HG03196 (cell line): ENCODE results near the gene SOCS6.
"Not testable (repeated sequence)": the region's sequence is repeated elsewhere in the genome, so short reads cannot be mapped to it uniquely, and the experiment has no call there.

ENCODE experiments used
- ATAC-seq: cut with Tn5 transposase; IDR thresholded peaks from one replicate; pipeline ENCODE4 v1.9.1; 2021; ENCODE audit not compliant: unreplicated experiment

Gene SOCS6

DNA sequence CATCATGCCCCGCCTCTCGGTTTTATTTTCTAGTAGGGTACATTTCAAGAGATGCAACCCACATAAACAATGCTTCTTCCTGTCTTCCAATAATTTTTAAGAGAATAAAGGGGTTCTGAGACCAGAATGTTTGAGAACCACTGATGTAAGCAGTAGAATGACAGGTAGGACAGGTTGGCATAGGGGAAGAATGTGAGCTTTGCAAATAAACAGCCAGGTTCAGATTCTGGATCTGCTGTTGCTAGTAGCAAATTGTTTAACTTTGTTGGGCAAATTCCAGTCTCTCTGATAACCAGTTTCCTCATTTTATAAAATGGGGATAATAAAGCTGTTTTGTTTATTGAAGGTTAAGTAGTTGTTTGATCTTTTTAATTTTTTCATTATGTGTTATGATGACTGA lies 32.8 kb downstream of the SOCS6 start:
- no peak for ATAC-seq

DNA sequence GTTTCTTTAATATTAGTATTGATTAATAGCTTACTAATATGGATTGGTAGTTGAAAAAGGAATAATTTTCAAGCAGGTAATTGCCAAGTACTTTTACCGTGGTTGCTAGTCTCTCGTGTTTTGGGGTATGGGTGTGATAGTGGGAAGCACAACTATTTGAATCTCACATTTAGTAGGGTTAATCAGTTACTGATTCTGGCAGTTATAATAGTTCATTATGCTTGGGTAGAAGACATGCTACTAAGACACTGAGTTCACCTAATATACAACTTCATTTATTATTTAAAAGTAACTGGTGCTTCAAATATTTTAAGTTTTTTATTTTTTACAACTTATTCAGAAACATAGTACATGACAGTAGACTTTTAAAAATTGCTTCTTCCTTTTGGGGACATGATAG lies 33.5 kb downstream of the SOCS6 start:
- no peak for ATAC-seq

DNA sequence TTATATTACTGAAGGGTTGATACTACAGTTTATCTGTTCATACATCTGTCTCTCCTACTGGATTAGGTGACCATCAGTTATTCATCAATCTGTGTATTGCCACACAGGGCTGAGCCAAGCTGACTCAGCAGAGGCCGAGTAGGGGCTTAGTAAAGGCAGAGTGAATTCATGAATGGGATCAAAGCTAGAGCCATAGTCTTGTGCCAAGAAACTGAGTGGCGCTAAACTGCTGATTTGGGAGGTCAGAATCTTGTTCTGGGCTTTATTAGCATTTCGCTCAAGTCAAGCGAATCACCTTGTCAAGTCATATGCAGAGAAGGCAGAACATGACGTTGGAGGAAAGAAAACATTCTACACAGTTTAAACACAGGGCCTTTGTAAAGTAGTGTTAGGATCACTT lies 34.1 kb downstream of the SOCS6 start:
- ATAC-seq = no peak

DNA sequence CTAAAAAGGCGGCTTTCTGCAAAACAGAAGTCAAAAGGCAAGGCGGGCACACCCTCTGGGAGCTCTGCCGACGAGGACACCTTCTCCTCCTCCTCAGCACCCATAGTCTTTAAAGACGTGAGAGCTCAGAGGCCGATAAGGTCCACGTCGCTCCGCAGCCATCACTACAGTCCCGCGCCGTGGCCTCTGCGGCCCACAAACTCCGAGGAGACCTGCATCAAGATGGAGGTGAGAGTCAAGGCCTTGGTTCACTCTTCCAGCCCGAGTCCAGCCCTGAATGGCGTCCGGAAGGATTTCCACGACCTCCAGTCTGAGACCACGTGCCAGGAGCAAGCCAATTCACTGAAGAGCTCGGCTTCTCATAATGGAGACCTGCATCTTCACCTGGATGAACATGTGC lies 36.1 kb downstream of the SOCS6 start:
- no peak for ATAC-seq

DNA sequence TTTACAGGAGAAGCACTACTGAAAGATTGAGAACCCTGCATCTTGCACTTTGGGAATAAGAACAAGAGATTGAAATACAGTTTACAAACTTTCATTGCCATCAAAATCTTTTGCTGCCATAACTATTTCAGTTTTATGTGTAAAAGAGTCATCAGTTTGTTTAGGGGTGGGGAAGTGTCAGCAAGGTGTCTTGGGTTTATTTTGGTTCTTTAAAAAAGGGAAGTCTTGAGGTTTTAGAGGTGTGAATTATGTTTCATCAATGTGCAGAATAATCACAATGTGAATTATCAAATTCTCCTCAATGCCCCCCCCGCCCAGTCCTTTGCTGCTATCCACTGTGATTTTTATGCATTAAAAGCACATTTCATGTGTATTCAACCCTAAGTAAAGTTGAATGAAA lies 37.4 kb downstream of the SOCS6 start:
- no peak for ATAC-seq

DNA sequence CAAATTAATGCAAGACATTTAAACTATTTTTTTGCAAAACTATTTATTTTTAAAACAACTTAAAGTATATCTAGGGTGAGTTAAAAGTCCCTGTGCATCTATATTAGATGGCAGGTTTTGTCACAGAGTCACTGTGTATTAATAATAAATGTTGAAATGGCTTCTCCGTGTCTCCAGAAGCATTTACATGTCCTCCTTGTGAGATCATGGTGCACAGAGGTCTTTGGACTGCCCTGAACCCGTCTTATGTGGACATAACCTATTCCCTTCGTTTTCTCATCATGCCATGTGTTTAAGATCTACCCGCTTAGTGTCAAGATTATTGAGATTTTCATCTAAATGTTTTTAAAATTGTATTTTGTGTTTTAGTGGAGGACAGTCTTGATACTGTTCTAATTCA lies 39.3 kb downstream of the SOCS6 start:
- ATAC-seq = no peak

DNA sequence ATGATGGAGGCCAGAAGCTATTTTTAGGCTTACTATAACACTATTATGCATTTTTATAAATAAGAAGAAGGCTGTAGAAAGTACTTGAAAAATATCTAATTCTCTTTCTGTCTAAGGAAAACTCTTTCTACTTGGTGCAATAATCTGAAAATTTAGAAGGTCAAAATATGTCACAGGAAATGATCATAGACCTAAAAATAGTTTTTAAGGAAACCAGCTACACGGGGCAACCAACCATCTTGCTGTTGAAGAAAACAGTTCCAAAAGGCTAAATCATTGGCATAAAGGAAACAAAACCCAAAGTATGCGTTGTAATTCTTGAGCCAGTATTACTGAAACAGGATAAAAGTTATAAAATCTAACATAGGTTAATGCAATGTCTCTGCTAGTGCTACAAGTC lies 40.2 kb downstream of the SOCS6 start:
- ATAC-seq = no peak

DNA sequence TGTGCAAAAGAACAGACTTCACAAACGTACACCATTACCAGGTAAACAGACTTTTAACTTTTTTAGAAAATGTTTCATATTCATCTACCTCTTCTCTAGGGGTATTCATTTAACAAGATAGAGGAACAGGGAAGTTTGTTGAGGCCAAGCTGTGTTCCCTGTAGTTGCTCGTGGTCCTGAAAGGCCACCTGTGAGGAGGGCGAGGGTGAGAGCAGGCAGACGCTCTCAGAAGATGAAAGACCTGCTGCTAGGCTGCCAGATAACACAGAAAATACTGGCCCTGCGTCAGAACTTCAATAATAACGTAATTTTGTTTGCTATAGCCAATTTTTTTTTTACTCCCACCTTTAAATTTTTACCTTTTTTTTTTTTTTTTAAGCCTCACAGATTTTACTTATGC lies 42.0 kb downstream of the SOCS6 start:
- no peak for ATAC-seq

DNA sequence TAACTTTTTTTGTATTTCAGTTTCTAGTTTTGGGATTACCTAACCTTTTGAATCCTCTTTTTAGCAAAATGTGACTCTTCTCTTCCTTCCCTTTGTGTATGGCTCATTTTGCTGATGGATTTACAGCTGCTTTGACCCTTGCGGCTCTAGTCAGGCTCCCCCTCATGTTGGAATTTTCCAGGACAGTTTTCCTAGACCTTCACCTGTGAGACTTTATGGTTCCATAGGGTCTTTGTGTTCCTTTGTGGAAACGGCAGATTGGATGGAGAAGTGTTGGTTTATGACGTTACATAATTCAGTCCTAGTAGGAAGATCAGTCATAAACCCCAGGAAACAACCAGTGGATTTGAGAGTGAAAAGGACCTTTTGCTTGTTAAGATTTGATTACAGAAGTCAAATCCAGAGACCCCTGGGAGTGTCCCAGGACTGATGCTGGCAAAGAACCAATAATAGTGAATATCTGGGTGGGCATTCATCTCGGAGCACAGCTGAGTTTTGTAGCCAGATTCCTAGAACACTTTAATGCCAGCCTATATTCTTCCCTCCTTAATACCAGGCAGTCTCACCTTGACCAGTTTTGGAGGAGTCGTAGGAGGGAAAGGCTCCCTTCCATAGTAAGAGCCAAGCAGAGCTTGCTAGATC lies 42.7 kb downstream of the SOCS6 start:
- no peak for ATAC-seq

DNA sequence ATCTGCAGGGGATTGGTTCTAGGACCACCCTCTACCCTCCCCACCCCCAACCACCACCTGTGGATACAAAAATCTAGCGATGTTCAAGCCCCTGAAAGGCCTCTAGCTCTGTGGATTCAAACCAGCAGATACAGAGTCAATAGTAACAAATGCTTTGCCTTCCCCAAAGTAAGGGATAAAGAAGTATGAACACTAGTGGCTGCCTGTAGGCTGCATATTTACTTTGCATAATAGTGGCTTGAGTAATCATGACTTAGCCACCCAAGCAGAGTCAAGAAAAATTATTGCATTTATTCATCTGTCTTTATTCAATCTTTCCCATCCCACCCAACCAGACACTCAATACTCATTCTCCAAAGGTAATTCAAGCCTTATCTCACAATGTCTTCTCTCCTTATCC lies 43.8 kb downstream of the SOCS6 start:
- ATAC-seq = no peak

DNA sequence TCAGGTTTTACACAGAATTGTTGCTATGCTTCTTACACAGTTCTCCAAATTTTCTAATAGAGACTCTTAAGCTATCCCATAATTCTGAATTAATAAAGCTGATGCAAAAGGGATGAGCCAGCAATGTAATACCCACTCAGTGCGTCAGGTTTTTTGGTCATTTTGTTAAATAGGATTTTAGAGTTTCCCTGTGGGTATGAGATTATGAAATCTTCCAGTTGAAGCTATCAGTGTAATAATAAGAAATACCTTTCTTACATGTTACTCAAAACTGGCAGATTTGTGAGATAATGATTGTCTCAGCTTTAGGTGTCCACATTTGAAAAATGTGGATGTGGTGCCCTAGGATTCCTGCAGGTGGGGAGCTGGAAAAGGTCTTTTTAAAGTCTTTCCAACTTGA lies 44.5 kb downstream of the SOCS6 start:
- no peak for ATAC-seq

DNA sequence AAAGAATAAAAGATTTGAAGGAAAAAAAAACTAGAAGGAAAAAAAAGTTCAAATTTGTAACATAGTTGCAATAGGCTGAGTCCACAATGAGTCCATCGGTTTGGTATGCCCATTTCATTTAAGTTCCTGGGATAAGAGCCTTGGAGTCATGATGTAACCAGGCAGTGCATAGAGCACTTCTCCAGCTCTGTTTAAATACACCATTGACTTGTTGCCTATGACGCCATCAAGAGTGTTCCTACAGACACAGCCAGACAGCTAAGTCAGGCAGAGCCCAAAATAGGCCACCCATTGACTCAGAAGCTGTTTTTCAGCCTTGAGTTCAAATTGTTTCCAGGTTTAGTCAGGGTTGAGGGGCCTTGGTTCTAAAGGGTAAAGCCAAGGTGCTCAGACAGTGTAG lies 44.9 kb downstream of the SOCS6 start:
- no peak for ATAC-seq

DNA sequence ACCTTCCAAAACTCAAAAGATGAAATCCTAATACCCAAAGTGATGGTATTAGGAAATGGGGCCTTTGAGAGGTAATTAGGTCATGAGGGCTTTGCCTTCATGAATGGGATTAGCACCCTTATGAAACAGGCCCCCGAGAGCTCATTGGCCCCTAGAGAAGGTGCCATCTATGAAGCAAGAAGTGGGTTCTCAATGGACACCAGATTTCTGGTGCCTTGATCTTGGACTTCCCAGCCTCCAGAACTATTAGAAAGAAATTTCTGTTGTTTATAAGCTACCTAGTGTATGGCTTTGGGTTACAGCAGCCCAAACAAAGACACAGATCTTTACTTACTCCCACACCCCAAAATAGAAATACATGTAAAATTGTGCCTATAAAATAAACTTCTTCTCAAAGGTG lies 45.4 kb downstream of the SOCS6 start:
- no peak for ATAC-seq

DNA sequence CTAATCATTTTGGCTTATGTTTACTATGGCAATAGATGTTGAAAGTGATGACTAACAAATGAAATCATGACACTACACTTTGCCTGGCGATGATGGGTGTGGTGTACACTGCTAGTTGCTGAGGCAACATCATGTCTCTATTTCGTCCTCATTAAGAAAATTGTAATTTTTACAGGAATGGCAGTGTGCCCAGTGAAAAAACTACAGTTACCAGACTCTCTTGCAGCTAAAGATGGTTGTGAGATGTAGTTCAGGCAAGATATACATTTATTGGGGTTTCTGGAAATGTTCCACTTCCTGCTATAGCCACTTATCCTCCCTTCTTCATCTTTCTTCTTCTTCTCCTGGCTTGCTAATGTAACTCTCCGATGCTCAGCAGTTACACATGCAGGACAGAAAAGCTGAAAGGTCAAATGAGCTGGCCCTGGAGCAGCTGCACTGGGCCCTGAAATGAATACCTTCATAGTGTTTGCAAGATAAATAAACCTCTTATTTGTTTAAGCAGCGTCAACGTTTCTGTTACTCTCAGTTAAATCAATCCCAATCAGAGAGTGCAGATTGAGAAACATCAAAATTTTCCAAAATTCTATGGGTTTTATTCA lies 46.0 kb downstream of the SOCS6 start:
- no peak for ATAC-seq

DNA sequence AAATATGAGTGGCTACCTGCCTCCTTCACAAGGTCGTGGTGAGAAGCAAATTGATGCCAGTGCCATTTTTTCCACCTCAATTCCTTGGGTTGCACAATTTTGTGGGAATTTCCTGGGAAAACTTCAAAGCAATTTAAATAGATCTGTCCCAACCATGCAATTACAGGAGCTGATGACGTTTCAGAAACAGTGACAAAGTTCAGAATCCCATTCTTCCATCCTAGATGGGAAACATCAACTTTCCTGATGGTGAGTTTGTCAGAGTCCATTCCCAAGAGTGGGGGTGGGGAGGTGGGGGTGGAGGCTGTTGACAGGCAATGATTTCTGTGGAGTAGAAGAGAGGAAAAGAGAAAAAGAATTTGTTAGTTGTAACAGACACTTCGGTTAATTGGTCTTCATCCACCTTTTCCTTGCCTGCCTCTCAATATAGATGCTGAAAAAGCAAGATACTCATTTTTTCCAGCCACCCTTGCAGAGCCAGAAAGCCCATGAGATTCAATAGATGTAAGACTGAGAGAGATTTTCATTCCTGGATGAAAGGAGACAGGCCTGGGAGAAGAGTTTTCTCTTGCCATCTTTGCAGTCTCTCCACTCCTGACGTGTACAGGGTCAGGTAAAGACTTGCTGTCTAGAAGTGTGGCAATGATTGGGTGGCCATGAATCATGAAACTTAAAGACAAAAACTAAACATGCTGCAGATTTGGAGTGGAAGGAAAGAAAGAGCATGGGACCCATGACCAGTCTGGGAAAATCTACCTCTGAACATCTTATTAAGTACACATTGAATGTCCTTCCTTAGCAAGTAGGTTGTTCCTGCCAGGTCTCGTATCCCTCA lies 47.3 kb downstream of the SOCS6 start:
- no peak for ATAC-seq

DNA sequence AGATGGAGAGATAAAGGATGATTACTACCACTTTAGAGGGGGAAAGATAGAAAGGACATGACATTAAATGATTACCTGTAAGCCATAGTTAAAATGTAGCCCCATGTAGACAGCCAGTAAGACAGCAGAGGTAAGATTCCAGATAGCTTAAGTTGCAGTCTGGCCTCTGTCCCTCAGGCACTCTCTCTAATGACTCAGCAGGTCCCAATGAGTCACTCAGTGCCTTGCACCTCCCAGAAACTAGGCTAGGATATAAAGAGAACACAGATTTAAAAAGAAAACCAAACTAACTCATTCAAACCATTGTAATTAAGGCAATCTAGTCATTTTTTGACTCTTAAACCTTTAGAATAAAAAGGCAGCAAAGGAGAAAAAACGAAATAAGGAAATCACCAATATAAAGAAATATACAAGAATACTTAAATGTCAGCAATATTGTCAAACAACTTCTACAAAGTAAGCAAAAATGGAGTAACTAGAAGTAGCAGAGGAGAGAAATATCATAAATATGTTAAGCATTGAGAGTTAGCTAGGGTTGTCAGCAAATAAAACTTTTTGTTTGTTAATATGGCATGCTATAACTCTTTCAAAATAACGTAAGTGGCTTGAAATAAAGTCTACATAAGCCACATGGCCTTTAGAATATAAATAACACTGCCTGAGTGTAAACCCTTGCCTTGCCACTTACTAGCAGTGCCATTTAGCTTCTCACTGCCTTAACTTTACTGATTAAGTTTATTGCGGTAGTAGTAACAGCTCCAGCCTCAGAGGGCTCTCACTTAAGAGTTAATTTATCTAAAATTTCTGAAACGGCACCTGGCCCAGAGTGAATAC lies 48.5 kb downstream of the SOCS6 start:
- ATAC-seq = no peak

DNA sequence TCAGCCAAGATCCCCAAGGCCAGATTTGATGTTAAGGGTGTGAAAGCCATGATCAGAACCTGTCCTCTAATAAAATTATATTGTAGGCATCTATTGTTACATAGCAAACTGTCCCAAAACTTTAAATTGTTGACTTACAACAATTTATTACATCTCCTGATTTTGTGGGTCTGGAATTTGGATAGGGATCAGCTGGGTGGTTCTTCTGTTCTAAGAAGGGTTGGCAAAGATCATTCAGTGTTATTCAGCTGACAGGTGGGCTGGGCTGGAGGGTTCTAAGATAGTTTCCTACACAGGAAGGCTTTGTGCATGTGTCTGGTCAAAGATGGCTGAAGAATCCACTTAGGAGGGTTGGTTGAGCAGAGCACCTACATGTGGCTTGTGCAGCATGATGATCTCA lies 50.0 kb downstream of the SOCS6 start:
- ATAC-seq = no peak

DNA sequence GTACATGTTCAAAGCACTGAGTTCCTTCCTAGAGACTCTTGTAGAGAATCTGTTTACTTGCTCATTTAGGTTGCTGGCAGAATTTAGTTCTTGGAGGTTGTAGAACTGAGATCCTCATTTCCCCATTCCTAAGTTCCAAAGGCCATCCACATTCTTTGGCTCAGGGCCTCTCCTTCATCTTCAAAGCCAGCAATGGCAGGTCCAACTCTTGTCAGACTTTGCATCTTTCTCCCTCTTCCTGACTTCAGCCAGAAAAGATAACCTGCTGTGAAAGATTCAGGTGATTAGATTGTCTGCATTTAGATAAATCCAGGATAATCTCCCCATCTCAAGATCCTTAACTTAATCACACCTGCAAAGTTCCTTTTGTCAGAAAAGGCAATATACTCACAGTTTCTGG lies 51.1 kb downstream of the SOCS6 start:
- ATAC-seq = no peak

DNA sequence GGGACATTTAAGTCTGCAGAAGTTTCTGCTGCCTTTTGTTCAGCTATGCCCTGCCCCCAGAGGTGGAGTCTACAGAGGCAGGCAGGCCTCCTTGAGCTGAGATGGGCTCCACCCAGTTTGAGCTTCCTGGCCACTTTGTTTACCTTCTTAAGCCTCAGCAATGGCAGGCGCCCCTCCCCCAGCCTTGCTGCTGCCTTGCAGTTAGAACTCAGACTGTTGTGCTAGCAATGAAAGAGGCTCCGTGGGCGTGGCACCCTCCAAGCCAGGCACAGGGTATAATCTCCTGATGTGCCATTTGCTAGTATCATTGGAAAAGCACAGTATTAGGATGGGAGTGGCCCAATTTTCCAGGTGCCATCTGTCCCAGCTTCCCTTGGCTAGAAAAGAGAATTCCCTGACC lies 59.6 kb downstream of the SOCS6 start:
- ATAC-seq = not testable (repeated sequence)

DNA sequence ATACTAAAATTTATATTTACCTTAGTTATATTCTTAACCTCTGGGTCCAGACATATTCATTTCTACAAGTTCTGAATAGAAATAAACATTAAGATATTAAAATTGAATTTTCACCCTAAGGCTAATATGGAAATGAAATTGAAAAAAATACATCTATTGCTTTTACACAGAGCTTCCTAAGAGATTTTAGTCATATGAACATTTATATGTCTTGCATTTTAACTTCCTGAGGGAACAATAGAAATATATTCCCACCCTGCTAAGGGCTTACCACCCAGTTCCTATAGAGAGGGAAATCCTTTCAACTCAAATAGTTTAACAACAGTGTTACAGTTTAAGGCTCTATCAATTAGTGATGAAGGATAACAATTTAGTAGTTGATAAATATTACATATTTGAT lies 60.5 kb downstream of the SOCS6 start:
- no peak for ATAC-seq

DNA sequence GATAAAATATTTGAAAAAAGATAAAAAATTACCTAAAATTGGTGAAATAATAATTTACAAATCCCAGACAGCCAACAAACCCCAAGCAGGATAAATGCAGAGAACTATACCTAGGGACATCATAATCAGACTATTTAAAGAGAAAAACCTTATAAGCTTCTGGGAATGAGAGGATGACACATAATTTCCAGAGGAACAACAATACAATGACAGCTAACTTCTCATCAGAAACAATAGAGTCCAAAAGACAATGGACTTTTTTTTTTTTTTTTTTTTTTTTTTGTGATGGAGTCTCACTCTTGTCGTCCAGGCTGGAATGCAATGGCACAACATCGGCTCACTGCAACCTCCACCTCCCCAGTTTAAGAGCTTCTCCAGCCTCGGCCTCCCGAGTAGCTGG lies 65.2 kb downstream of the SOCS6 start:
- ATAC-seq = no peak

DNA sequence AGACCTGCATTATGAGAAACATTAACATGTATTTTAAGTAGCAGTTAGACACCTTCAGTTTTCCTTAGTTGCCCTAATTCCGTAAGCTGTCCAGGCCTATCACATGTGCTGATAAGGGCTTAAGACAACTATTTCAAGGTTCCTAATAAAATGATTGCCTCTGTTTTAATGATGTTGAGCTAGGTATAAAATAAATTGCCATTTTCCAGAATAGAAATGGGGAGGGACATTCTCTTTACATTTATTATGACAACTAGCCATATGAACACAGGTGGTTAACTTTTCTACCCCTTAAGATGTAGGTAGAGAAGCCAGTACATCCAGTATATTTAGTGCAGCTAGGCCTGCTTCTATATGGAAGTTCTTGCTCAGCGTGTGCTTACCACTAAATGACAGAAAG lies 65.9 kb downstream of the SOCS6 start:
- no peak for ATAC-seq
